ENCODE measurements around the gene BLTP3A.
"Not testable (repeated sequence)": the region's sequence is repeated elsewhere in the genome, so short reads cannot be mapped to it uniquely, and the experiment has no call there.

BLTP3A gene

DNA sequence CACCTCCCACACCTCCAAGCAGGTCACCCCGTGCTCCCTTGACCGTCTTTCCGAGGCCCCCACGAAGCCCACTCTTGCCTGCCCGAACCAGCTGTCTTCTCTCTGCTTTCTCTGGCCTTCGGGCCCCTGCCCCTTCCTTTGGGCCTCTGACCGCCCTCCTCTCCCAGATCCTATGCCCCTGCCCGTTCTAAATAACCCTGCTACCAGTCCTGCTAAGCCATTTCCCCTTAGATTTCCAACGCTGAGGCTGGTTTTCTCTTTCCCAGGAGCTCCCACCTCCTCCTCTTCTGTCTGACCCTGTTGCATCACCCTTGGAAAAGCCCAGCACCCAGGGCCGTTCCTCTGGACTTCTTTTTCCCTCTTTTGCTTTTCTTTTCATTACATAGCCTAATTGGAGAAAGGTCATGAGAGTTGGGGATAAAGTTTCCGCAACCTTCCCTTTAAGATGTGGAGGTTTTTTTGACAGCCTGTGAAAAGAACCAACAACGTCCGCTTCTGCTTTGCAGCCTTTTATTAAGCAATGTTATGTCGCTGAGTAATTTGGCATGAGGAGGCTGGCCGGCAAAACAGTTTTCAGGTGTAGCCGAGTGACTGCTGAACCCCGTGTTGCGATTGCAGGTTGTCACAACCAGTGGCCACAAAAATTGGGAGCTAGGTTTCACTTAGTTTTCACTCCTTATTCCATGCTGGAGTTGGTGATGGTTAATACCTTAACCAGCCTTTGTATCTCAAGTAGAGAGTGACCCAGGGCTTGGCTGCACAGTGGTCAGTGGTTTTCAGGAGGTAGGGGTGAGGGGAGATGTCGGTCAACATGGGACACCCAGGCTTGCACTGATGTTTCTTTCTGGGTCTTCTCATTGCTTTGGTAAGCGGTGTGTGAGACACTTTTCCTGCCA is 970 bp downstream of the BLTP3A start:
- H3K4me3 ChIP-seq (replicated peaks; ENCODE audit: low read depth, low read length) = peak overlapping the region; percentile 78
- no peak for DNase-seq (ENCODE audit: extremely low read depth, low read depth)
- TF ChIP-seq, protein P1, sequence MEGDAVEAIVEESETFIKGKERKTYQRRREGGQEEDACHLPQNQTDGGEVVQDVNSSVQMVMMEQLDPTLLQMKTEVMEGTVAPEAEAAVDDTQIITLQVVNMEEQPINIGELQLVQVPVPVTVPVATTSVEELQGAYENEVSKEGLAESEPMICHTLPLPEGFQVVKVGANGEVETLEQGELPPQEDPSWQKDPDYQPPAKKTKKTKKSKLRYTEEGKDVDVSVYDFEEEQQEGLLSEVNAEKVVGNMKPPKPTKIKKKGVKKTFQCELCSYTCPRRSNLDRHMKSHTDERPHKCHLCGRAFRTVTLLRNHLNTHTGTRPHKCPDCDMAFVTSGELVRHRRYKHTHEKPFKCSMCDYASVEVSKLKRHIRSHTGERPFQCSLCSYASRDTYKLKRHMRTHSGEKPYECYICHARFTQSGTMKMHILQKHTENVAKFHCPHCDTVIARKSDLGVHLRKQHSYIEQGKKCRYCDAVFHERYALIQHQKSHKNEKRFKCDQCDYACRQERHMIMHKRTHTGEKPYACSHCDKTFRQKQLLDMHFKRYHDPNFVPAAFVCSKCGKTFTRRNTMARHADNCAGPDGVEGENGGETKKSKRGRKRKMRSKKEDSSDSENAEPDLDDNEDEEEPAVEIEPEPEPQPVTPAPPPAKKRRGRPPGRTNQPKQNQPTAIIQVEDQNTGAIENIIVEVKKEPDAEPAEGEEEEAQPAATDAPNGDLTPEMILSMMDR (IDR thresholded peaks at IDR 0.05; ENCODE audit: low read depth, low read length, missing control alignments) = no peak

DNA sequence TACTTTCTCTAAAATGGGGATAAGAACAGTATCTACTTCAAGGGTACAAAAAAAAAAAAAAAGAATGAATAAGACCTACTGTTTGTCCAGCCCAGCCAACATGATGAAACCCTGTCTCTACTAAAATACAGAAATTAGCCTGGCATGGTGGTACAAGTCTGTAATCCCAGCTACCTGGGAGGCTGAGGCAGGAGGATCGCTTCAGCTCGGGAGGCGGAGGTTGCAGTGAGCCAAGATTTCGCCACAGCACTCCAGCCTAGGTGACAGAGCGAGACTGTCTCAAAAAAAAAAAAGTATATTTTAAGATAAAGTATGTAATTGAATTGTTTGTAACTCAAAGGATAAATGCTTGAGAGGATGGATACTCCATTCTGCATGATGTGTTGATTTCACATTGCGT is 2.0 kb downstream of the BLTP3A start:
- H3K4me3 ChIP-seq (replicated peaks; ENCODE audit: low read depth, low read length) = no peak overlapping the region
- TF ChIP-seq, protein P1 (IDR thresholded peaks at IDR 0.05; ENCODE audit: low read depth, low read length, missing control alignments) = no peak
- no peak for DNase-seq (ENCODE audit: extremely low read depth, low read depth)

DNA sequence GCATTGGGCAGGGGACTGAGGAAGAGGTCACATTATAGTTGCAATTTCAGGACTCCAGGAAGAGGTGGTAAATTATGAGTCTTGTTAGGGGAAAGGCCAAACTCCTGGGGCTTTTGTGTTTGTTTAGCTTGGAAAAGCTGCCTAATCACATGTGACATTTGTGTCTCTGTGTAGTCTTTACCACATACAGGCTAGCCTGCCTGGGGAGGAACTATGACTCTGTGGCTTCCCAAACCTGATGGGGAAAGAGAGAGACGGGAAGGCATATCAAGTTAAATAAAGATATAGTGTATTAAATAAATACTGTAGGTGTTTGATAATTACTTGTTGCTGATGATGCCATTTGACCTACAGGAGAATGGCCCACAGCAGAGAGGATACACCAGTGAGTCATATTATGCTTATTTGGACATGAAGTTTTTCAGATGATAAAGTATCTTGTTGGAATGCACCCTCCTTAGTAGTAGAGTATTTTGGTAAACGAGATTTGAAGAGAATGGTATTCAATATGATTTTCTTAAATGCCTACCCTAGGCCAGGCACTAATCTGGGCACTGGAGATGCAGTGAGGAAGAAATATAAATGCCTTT is 4.0 kb downstream of the BLTP3A start:
- TF ChIP-seq, protein P1 (IDR thresholded peaks at IDR 0.05; ENCODE audit: low read depth, low read length, missing control alignments) = no peak
- no peak overlapping the region for H3K4me3 ChIP-seq (replicated peaks; ENCODE audit: low read depth, low read length)
- no peak for DNase-seq (ENCODE audit: extremely low read depth, low read depth)

DNA sequence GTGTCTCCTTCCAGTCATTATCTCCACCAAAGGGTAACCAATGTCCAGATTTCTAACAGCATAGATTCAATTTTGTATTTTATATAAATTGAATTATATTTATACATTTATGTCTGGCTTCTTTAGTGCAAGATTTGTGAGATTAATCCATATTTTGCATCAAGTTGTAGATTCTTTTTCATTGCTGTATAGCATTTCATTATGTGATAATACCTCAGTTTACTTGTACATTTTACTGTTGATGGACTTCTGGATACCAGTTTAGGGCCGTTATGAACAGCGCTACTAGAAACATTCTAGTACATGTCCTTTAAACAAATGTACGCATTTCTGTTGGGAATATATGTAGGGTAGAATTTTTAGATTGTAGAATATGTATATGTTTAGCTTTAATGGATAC is 6.2 kb downstream of the BLTP3A start:
- TF ChIP-seq, protein P1 (IDR thresholded peaks at IDR 0.05; ENCODE audit: low read depth, low read length, missing control alignments) = no peak
- no peak overlapping the region for H3K4me3 ChIP-seq (replicated peaks; ENCODE audit: low read depth, low read length)
- no peak for DNase-seq (ENCODE audit: extremely low read depth, low read depth)

DNA sequence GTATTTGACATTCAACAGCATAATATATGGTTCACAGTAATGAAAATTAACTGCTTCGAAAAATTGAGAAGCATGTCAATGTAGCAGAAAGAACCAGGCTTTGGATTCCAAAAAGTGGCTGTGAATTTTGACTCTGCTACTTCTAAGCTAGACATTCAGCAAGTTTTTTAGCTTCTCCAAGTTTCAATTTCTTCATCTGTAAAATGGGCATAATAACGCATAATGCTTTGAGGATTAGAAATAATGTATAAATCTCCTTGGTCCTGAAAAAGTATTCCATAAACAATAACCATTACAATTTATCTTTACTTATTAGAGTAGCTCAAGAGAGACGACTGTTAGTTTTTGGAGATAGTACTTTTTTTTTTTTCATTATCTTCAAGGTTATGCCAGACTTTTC is 7.7 kb downstream of the BLTP3A start:
- DNase-seq (ENCODE audit: extremely low read depth, low read depth) = no peak
- H3K4me3 ChIP-seq (replicated peaks; ENCODE audit: low read depth, low read length) = no peak overlapping the region
- TF ChIP-seq, protein P1 (IDR thresholded peaks at IDR 0.05; ENCODE audit: low read depth, low read length, missing control alignments) = no peak

DNA sequence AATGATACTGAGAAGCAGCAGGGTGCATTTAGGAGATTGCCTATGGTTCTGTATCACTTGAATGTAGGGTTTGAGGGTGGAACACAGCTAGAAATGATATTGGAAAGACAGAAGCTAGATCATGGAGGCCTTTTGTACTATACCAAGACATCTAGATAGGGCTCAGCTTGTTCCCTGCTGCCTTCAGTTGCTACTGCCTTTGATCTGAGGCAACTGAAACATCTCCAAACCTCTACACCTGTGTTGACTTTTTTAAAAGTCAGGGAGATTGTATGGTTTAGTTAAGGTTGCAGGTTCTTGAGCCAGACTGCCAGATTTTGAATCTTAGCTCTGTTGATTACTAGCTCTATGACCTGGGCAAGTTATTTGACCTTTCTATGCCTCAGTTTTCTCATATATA is 12.7 kb downstream of the BLTP3A start:
- no peak for DNase-seq (ENCODE audit: extremely low read depth, low read depth)
- TF ChIP-seq, protein P1 (IDR thresholded peaks at IDR 0.05; ENCODE audit: low read depth, low read length, missing control alignments) = no peak
- H3K4me3 ChIP-seq (replicated peaks; ENCODE audit: low read depth, low read length) = no peak overlapping the region

DNA sequence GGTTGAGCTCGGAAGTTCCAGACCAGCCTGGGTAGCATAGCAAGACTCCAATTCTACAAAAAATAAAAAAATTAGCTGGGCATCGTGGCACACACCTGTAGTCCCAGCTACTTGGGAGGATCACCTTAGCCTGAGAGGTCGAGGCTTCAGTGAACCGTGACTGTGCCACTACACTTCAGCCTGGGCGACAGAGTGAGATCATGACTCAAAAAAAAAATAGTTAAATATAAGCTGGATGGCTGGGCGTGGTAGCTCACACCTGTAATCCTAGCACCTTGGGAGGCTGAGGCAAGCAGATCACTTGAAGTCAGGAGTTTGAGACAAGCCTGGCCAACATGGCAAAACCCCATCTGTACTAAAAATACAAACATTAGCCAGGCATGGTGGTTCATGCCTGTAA is 13.2 kb downstream of the BLTP3A start:
- not testable (repeated sequence) for H3K4me3 ChIP-seq (replicated peaks; ENCODE audit: low read depth, low read length); DNase-seq (ENCODE audit: extremely low read depth, low read depth)
